ENCODE data around the gene CTDSPL2.
"Not testable (repeated sequence)": the region's sequence is repeated elsewhere in the genome, so short reads cannot be mapped to it uniquely, and the experiment has no call there.

Gene CTDSPL2

GRCh38 chr15:44426975-44427755, at the start of gene CTDSPL2:
Gene CTDSPL2, plus strand, starts transcription at chr15:44427629. Its CDS starts 31,386 bp downstream, at chr15:44459015.
- peak; percentile 96 for DNase-seq (ENCODE audit: low spot score)

DNA sequence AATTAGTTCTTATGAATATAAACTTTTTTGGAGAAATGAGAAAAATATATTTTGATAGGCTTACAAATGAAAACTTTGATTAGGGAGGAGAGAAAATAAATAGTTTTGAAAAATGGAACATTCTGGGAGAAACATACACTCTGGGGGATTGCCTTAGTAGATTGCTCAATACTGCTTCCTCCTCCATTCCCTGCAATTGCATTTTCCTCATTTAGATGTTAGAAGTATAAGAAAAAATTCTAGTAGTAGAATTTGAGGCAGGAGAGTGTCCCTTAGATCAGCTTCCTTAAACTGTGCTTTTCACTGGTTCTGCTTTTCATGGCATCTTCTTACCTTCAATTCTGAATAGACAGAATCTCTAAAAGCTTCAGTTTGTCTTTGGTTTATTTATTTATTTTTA, 46.2 kb upstream of the CTDSPL2 start:
- DNase-seq (ENCODE audit: low spot score), result peak; percentile 55

- DNase-seq (ENCODE audit: low spot score), result no peak
These were observed 42.0 kb upstream of the CTDSPL2 start for GRCh38 chr15:44385344-44385942.

GRCh38 chr15:44394062-44394461, 33.4 kb upstream of the CTDSPL2 start:
- no peak for DNase-seq (ENCODE audit: low spot score)

DNA sequence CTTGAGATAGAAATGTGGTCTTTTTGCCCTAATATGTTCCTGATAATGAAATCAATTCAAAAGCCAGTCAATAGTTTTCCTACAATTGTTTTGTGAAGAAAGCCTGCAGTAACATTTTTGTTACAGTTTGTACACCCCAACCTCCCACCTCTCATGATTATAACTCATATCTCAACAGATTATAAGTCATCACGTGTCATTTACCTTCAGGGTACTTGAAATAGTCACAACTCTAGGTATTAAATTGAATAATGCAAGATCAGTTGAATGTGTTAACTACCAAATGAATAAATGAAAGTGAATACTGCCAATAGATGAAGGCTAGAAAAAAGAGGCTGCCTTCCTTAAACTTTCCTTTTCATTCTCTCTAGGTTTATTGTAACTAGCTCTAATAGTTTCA, 32.9 kb upstream of the CTDSPL2 start:
- DNase-seq (ENCODE audit: low spot score), result no peak

DNA sequence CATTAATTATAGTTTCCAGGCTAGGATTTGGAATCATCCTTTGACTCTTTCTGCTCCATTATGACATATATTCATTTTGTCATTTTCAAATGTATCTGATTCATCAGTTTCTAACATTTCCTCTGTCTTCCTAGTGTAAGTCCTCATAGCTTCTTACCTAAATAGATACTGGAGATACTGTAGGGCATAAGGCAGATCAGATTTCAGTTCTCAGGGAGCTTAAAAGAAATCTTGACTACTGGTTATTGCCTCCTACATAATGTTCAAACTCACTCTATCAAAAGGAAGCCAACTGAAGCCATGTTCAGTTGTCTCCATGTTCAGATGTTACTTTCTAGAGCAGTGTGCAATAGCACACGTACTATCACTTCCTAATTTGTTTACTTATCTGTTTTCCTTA, 29.6 kb upstream of the CTDSPL2 start:
- DNase-seq (ENCODE audit: low spot score), result no peak

DNA sequence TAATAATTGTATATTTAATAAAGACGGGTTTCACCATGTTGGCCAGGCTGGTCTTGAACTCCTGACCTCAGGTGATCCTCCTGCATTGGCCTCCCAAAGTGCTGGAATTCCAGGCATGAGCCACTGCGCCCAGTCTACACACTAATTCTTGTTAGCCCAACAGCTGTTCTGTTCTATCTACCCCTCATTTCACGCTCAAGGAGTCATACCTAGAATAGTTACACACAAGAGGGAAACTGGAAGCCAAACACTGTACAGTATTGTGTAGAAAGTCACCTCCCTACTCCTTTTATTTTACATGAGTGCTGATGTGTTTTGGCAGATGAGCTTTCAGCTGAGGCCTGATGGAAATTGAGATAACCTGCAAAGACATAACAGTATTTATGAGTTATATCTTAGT, 13.4 kb upstream of the CTDSPL2 start:
- DNase-seq (ENCODE audit: low spot score), result no peak

GRCh38 chr15:44427756-44428724, 611 bp downstream of the CTDSPL2 start:
- peak; percentile 65 for DNase-seq (ENCODE audit: low spot score)

DNA sequence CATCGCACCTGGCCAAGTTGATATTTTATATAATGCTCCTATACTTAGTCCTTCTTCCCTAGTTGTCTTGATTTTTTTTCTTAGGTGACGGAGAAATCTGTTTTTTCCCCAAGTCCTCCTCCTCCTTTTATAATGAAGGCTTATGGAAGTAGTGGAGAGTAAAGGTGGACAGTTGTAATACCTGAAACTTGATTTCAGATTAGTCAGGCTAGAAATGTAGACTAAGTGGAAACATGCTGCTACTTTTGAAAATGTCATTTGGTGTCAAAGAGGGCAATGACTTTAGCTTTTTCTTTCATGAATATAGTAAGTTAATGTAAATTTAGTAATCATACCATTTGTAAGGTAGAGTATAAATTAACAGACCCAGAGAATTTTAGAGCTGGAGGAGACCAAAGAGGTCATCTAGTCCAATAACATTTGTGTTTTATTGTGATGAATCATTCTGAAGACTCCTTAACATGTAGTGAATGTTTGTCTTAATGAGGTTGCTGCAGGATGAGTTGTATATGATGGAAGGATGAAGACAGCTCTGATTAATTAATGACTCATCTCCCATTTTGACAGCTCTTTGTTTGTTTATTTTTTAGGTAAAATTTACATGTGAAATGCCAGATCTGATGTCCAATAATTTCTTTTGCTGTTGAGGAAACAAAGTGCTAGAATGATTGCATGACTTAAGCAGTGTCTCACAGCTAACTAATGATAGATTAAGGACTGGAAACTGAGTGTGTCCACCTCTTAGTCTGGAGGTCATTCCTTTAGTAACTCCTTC, 8.7 kb downstream of the CTDSPL2 start:
- DNase-seq (ENCODE audit: low spot score), result no peak

DNA sequence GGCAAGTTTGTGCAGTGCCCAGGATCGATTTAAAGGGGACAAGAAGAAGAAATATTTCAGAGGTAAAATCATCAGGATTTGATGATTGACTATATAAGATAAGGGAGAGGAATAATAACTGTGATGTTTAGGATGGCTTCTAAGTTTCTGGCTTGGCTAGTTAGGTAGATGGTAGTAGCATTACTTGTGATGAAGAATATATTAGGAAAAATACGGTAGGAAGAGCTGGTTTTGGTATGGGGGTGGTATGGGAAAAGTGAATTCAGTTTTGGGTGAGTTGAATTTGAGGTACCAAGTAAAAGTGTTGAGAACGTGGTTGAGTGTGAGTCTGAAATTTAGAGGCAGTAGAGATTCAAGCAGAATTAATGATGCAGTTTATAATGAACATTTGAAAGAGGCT, 11.0 kb downstream of the CTDSPL2 start:
- DNase-seq (ENCODE audit: low spot score), result no peak

DNA sequence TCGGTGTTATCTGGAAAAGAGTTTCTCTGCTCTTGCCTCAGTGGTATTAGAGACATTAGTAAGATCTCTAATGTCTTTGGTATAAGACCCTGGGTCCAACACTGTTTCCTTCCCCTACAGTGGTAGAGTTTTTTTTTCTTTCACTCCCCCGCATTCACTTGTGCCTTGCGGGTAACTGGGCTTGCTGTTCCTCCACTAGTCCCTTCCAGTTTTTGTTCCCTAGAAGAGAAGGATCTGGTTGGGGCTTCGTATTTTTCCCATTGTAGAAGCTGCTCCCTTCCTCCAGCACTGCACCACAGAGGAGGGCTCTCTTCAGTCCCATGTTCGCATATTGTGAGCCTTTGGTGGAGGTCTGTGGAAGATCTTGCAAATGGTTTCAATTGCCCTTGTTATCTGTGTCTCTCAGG, 13.7 kb downstream of the CTDSPL2 start:
- no peak for DNase-seq (ENCODE audit: low spot score)

DNA sequence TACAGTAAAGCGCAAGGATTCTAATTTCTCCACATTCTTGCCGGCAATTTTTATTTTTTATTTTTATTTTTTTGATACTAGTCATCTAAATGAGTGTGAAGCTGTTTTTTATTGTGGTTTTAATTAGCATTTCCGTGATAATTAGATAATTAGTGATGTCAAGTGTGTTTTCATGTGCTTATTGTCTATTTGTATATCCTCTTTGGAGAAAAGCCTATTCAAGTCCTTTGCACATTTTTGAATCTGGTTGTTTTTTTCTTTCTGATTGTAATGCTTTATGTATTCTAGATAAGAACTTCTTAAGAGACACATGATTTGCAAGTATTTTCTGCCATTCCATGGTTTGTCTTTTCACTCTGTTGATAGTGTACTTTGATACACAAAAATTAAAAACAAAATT, 16.1 kb downstream of the CTDSPL2 start:
- no peak for DNase-seq (ENCODE audit: low spot score)

- DNase-seq (ENCODE audit: low spot score), result no peak
These were observed 20.4 kb downstream of the CTDSPL2 start for GRCh38 chr15:44447772-44448376.

DNA sequence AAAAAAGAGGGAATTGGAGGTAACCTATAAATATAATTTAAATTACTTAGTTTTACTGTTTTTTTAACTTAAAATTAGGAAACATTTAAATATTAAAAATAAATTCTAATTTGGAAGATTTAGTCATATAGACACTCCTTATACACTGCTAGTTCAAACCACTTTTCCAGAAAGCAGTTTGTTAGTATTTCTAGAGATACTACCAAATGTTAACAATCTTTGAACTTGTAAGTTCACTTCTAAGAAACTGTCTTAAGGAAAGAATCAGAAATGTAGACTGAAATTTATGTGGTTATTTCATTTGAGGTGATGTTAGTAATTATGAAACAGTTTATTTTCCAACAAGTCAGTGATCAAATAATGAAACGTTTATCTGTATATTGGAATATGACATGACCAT, 22.7 kb downstream of the CTDSPL2 start:
- DNase-seq (ENCODE audit: low spot score), result no peak

DNA sequence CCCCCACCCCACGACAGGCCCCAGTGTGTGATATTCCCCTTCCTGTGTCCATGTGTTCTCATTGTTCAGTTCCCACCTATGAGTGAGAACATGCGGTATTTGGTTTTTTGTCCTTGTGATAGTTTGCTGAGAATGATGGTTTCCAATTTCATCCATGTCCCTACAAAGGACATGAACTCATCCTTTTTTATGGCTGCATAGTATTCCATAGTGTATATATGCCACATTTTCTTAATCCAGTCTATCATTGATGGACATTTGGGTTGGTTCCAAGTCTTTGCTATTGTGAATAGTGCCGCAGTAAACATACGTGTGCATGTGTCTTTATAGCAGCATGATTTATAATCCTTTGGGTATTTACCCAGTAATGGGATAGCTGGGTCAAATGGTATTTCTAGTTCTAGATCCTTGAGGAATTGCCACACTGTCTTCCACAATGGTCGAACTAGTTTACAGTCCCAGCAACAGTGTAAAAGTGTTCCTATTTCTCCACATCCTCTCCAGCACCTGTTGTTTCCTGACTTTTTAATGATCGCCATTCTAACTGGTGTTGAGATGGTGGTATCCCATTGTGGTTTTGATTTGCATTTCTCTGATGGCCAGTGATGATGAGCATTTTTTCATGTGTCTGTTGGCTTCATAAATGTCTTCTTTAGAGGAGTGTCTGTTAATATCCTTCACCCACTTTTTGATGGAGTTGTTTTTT, 26.3 kb downstream of the CTDSPL2 start:
- not testable (repeated sequence) for DNase-seq (ENCODE audit: low spot score)

DNA sequence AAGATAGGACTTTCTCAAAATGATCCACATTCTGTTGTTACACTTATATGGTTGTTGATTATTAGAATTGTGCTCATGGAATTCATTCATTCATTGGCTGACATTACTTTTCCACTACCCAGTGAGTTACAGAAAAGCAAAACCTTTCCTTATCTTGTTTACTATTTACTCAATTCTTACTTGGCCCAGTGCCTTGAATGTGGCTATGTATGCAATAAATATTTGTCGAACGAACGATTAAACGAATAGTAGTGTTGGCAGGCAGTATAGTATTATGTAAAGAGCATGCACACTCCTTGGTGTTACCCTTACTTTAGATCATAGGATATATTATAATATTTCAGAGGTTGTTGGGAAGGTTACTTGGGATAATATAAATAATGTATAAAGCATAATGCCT, 31.0 kb downstream of the CTDSPL2 start:
- no peak for DNase-seq (ENCODE audit: low spot score)

GRCh38 chr15:44468709-44469385, 41.4 kb downstream of the CTDSPL2 start:
- DNase-seq (ENCODE audit: low spot score), result peak; percentile 43

DNA sequence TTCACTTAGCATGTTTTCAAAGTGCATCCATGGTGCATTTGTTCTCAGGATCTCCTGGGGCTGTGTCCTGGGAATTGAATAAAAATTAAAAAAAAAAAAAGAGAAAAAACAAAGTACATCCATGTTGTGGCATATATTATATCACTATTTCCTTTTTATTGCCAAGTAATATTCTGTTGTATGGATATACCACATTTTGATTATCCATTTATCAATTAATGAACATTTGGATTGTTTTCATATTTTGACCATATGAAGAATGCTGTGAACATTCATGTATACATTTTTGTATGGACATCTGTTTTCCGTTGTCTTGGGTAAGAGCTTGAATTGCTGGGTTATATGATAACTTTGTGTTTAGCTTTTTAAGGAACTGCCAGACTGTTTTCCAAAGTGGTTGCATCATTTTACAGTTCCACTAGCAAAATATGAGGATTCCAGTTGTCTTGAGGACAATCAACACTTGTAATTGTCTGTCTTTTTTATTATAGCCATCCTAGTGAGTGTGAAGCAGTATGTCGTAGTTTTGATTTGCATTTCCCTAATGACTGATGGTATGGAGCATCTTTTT, 44.5 kb downstream of the CTDSPL2 start:
- no peak for DNase-seq (ENCODE audit: low spot score)

DNA sequence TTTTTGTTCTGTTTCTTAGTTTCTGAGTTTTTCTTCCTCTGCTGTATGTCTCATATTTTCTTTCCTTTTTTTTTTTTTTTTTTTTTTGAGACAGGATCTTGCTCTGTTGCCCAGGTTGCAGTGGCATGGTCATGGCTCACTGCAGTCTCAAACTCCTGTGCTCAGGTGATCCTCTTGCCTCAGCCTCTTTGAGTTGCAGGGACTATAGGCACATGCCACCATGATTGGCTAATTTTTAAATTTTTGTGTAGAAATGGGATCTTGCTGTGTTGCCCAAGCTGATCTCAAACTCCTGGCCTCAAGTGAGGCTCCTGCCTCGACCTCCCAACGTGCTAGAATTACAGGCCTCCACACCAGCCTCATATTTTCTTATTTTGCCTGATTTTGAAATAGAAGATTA, 51.9 kb downstream of the CTDSPL2 start:
- DNase-seq (ENCODE audit: low spot score), result no peak

GRCh38 chr15:44482090-44482489, 54.7 kb downstream of the CTDSPL2 start:
- no peak for DNase-seq (ENCODE audit: low spot score)
